Mesothelial cell of epicardium (in vitro differentiated cells): ENCODE data around the gene EML3. TPM values are rescaled to one million over a fixed set of nuclear protein-coding genes. Genes with fewer than 3 reads are reported as not detected.
"Not testable (repeated sequence)": the region's sequence is repeated elsewhere in the genome, so short reads cannot be mapped to it uniquely, and the experiment has no call there.

Source experiments
- DNase-seq, 2 experiments: peaks; one replicate each; pipeline ENCODE4 v3.0.0; 2021; ENCODE audit warnings: low spot score in 2 of 2; ENCODE audit not compliant: unreplicated experiment in 2 of 2
- H3K27ac Mint-ChIP-seq: 2 replicates; pipeline ENCODE4 v1.8.0; 2021; ENCODE audit warnings: mixed read lengths
- H3K27me3 Mint-ChIP-seq: 2 replicates; pipeline ENCODE4 v1.8.0; 2021; ENCODE audit warnings: low read depth, mixed read lengths
- H3K36me3 Mint-ChIP-seq: 2 replicates; pipeline ENCODE4 v1.8.0; 2021; ENCODE audit warnings: mixed read lengths
- H3K4me1 Mint-ChIP-seq: 2 replicates; pipeline ENCODE4 v1.8.0; 2021; ENCODE audit warnings: mixed read lengths
- H3K4me3 Mint-ChIP-seq: 2 replicates; pipeline ENCODE4 v1.8.0; 2021; ENCODE audit warnings: mild to moderate bottlenecking, moderate library complexity, mixed read lengths
- H3K9me3 Mint-ChIP-seq: 2 replicates; pipeline ENCODE4 v1.8.0; 2021; ENCODE audit warnings: mixed read lengths
- CTCF ChIP-seq: fragments of 200-600 bp; sonication (generic); IDR thresholded peaks from one replicate; pipeline ENCODE4 v1.5.0; 2021; ENCODE audit warnings: antibody characterized with exemption; ENCODE audit not compliant: unreplicated experiment
- total RNA-seq: library from RNA; stranded (reverse); gene quantifications from 3 replicates; pipeline ENCODE4 v1.2.1, GENCODE V29; 2021

The EML3 gene
- total RNA-seq, 1 donor from 2014 or later: 54.3 TPM

- no peak for TF ChIP-seq CTCF
- no peaks in the 10 kb centered on the region for H3K9me3 Mint-ChIP-seq
- H3K27me3 Mint-ChIP-seq: no peaks in the 10 kb centered on the region
- H3K4me3 Mint-ChIP-seq: peak overlapping the region; percentile 92
- DNase-seq: no peak
- H3K27ac Mint-ChIP-seq: peak overlapping the region; percentile 97
- H3K36me3 Mint-ChIP-seq: peaks cover 19% of the 10 kb centered on the region
- H3K4me1 Mint-ChIP-seq: peaks cover 23% of the 10 kb centered on the region
Measured at GRCh38 chr11:62622476-62623089, 10.0 kb upstream of the EML3 start.

- Mint-ChIP-seq H3K4me1 (peaks cover 23% of the 10 kb centered on the region), H3K27ac (peak within 1 kb of the TSS; percentile 97), H3K4me3 (peak within 1 kb of the TSS; percentile 92), H3K27me3 (no peaks in the 10 kb centered on the region), H3K36me3 (peaks cover 14% of the 10 kb centered on the region), H3K9me3 (no peaks in the 10 kb centered on the region)
- peak; percentile 92 to 96 for DNase-seq
- no peak for TF ChIP-seq CTCF
Measured at GRCh38 chr11:62621567-62622470, 9.2 kb upstream of the EML3 start, which contains the start of gene B3GAT3. B3GAT3 (minus strand) TSS chr11:62621986; CDS start chr11:62621947, 39 bp downstream.

- peaks cover 12% of the 10 kb centered on the region for H3K36me3 Mint-ChIP-seq
Measured at GRCh38 chr11:62621027-62621566, 8.5 kb upstream of the EML3 start.

GRCh38 chr11:62616957-62617356, 4.4 kb upstream of the EML3 start:
- H3K4me1 Mint-ChIP-seq: peaks cover 20% of the 10 kb centered on the region
- DNase-seq, H3K4me3 Mint-ChIP-seq, H3K27me3 Mint-ChIP-seq, H3K36me3 Mint-ChIP-seq, H3K9me3 Mint-ChIP-seq, H3K27ac Mint-ChIP-seq: not testable (repeated sequence)

More at GRCh38 chr11:62621027-62621566, 8.5 kb upstream of the EML3 start:
- no peaks in the 10 kb centered on the region for H3K9me3 Mint-ChIP-seq
- peaks cover 23% of the 10 kb centered on the region for H3K4me1 Mint-ChIP-seq
- no peak for DNase-seq
- H3K27me3 Mint-ChIP-seq: no peaks in the 10 kb centered on the region
- H3K4me3 Mint-ChIP-seq: peak overlapping the region; percentile 92
- TF ChIP-seq CTCF: no peak
- H3K27ac Mint-ChIP-seq: peak overlapping the region; percentile 94

GRCh38 chr11:62615521-62615920, 2.9 kb upstream of the EML3 start:
- Mint-ChIP-seq H3K9me3 (no peaks in the 10 kb centered on the region), H3K27ac (no peak overlapping the region)

More at GRCh38 chr11:62615521-62615920, 2.9 kb upstream of the EML3 start:
- Mint-ChIP-seq H3K4me1 (peaks cover 25% of the 10 kb centered on the region), H3K27me3 (no peaks in the 10 kb centered on the region), H3K36me3 (peaks cover 3% of the 10 kb centered on the region), H3K4me3 (no peak overlapping the region)
- no peak for DNase-seq
- no peak for TF ChIP-seq CTCF
